Kidney capillary endothelial cell (primary cell): ENCODE measurements around the gene CCL2.
"Not testable (repeated sequence)": the region's sequence is repeated elsewhere in the genome, so short reads cannot be mapped to it uniquely, and the experiment has no call there.

Experiments
- DNase-seq: peaks from one replicate; pipeline ENCODE4 v3.0.0-alpha.2; 2018; ENCODE audit warnings: low spot score

Gene CCL2

GRCh38 chr17:34254651-34255380 lies at the start of gene CCL2:
Gene CCL2 (plus strand): TSS chr17:34255285. CDS start chr17:34255350, 65 bp downstream.
- DNase-seq, result peak; percentile 31

DNA sequence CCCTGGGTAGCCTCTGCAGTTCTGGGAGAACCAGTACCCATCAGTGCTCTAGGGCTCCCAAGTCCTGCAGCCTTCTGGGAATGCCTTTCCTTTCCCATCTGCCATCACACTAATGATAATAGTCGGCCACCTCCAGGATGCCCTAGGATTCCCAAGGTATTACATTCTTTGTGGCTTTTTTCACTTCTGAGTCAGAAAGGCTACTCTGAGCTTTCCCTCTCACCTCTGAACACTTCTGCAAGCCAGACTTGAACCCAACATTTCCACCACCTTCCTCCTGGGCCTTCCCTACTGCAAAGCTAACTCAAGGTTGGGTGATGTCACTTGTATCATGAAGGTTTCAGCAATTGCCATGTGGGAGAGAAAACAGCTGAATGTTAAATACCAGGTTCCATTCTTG lies 49.7 kb upstream of the CCL2 start:
- DNase-seq, result no peak

DNA sequence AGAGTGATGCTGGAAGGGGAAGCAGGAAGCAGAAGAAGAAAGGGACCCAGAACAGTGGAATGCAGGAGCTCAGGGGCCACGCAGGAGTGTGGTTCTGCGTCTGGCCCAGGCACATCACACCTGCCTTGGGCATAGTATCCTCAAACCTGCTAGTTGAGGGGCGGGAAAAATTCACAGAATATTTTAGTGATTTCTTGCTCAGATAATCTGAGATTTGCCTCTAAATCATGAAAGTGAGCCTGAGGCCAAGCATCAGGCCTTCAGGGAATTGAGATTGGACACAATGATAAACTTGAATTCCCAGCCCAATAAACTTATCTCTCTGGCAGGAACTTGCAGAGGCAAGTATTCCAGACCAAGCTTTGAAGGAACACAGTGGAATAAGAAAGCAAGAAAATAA lies 48.5 kb upstream of the CCL2 start:
- no peak for DNase-seq

- no peak for DNase-seq
Observed at GRCh38 chr17:34207572-34207971, 47.5 kb upstream of the CCL2 start.

GRCh38 chr17:34218748-34219147 lies 36.3 kb upstream of the CCL2 start:
- DNase-seq, result no peak

GRCh38 chr17:34219405-34219804 lies 35.7 kb upstream of the CCL2 start:
- no peak for DNase-seq

DNA sequence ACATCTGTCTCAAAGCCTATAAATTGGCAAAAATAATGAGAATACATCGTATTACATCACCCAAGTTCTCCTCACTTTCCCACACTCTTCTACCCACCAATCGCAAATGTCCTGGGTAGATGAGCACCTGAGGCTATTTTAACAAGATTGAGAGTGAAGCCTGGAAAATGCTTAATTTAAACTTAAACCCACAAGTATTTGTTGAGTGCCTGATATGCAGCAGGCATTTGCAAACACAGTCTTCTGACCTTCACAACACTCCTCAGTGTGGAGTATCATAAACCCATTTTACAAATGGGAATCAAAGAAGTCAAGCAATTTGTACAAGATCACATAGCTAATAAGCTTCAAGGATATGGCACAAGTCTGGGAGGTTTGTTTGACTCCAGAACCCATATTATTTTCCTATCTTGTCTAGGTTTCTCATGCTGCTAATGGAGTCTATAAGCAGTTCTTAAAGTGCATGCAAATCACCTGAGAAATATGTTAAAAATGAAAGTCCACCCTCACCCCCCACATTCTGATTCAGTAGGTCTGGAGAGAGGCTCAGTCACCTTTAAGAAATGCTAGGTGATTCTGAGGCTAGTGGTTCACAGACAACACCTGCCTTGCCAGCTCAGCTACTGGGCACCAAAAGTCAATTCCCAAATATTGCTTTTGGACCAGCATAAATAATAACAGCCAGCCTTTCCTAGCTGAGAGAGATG lies 34.9 kb upstream of the CCL2 start:
- DNase-seq, result no peak

- no peak for DNase-seq
Observed at GRCh38 chr17:34220752-34221395, 34.2 kb upstream of the CCL2 start.

- no peak for DNase-seq
Observed at GRCh38 chr17:34221411-34221810, 33.7 kb upstream of the CCL2 start.

DNA sequence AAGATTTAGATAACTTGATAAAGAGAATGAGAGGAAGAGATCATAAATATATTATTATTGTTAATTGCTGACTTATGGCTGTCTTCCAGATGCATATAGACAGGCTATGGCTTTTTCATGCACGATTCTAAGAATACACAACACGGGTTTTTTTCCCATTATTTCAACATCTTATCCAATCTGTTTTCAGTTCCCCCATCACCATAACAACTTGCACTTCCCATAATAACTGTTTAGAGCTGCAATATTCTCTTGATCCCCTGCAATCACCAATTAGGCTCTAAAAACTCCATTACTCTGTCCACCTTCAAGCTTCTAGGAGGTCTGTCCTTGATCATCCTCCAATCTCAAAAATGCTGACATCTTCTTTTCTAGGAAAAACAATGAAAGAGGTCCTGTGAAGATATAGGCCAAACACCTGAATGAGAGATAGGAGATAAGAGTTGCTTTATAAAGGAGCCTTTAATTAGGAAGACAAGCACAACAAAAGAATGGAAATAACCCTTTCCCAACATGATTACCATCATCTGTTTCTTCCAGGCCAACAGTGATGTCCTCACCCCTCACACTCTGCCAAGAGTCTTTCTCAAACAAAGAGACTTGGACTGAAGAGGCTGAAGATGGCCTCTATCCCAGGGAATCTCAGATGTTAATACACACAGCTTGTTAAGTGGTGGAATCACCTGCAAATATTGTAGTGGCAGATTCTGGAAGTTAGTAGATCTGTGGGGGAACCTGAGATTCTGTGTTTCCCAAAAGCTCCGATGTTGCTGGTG lies 32.2 kb upstream of the CCL2 start:
- DNase-seq, result no peak

DNA sequence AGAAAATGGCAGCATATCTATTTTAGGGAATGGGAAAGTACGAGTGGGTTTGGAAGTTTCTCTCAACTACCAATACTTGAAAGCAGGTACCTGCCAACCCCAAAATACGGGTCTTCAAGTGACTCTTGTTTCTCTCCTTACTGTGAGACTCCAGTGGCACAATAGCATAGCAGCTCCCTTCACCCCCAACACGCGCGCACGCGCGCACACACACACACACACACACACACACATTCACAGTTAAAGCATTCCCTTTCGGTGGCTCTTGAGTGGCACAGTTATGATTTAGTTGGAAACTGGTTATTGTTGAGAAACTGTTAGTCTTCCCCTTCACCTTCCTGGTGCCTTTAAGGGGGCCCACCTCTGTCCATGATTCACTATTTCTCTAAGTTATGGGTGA lies 30.0 kb upstream of the CCL2 start:
- DNase-seq, result no peak

DNA sequence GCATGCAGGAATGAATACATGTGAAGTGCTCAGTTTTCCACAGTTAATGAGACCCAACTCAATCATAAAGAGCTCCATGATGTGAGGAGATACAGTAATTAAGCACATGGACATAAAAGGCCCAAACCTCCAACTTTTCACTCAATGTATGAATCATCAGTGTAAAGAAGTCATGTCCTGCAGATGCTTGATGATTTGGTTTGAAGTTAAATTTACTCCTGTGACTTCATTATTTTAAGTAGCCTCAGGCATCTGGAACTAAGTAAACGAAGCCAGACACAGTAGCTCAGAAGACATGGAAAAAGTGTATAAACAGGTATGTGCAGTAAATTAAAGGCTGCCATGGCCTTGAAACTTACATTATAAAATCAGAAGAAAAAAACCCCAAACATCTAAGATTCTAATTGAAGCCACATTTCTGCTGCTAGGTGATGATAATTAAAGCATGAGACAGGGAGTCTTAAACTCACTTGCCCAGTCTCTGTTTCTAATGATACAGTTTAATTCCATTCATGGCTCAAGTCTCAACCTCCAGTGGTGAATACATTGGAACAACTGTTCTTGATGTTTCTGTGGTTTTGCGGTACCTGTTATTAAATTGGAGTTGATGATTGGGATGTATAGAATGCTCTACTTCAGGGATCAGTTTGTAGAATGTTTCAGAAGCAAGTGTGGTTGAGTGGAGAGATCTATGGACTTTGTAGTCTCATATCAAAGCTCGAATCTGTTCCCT lies 28.9 kb upstream of the CCL2 start:
- DNase-seq, result no peak

- DNase-seq, result no peak
Observed at GRCh38 chr17:34226744-34227034, 28.4 kb upstream of the CCL2 start.

GRCh38 chr17:34227293-34227692 lies 27.8 kb upstream of the CCL2 start:
- DNase-seq, result not testable (repeated sequence)

- no peak for DNase-seq
Observed at GRCh38 chr17:34227707-34228106, 27.4 kb upstream of the CCL2 start.

DNA sequence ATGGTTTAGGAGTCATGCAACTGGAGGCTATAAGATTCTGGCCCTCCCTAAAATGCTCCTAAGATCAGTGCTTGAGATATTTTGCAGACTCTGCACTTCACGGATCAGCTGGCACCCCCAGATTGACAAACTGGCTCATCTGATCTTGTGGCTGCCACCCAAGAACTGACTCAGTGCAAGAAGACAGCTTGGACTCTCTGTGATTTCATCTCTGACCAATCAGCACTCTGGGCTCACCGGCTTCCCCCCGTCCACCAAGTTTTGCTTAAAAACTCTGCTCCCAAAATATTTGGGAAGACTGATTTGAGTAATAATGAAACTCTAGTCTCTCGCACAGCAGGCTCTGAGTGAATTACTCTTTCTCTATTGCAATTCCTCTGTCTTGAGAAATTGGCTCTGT lies 26.3 kb upstream of the CCL2 start:
- DNase-seq, result no peak

DNA sequence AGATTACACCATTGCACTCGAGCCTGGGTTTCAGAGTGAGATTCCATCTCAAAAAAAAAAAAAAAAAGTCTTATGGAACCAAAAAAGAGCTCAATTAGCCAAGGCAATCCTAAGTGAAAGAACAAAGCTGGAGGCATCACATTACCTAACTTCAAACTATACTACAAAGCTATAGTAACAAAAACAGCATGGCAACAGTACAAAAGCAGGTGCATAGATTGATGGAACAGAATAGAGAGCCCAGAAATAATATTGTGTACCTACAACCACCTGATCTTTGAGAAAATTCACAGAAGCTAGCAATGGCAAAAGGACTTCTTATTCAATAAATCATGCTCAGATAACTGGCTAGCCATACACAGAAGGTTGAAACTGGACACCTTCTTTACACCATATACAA lies 24.7 kb upstream of the CCL2 start:
- DNase-seq, result no peak

DNA sequence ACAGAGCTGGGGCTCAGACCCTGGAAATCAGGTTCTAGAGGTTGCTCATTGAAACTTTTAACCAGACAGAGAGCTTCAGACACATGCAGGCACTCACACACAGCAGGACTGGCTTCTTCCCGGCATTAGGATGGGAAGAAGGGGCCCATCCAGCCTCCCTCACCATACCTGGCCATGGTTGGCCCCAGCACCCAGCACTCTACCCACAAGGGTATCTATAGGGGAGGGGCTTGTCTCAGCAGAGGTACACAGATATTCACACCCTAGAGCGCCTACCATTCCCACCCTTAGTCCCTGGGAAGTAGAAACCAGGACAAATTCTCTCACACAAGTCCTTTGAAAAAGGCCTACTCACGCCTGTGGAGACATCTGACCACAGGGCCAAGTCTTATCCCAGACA lies 20.5 kb upstream of the CCL2 start:
- no peak for DNase-seq

DNA sequence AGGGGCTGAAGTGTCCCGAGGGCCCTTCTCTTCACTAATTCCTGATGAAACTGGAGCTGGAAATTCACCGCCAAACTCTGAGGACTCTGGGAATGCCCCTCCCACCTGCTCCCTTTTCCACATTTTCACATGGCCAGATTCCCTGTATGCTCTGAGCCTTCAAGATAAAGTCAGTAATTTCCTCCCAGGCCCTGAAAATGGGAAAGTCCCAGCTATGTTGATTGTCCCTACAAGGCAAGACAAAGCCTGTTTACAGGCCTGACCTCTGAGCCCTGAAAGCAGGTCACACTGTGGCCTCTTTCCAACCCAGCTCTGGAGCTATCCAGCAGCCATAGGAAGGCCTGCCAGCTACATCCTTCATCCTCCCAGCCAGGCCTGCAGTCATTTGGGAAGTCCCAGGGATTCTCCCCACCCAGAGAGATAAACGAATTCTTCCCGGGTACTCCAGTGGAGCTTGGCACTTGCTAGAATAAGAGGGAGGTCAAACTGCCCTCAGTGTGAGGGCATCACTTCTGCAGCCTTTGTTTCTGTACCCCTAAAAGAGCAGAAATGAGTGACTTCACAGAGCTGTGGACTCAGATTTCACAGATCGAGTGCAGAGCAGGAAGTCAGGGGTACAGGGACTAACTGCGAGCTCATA lies 19.6 kb upstream of the CCL2 start:
- DNase-seq, result no peak

- DNase-seq, result no peak
Observed at GRCh38 chr17:34236281-34236892, 18.7 kb upstream of the CCL2 start.

DNA sequence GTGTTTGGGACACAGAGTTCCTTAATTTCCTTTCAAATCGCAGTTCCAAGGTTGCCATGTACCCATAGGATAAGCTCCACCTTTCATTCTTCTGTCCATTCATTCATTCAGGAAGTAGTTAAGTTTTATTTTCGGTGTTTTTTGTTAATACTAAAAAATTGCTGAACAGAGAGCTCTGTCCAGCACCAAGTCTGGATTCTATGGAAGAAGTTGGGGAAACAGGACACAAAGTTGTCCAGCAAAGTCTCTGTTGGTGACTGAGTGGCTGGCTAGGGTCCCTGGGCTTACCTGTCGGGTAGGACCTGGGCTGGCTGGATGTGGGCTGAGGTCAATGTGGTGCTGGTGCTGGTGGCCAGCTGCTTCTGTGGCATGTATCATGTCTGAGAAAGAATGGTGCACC lies 17.6 kb upstream of the CCL2 start:
- no peak for DNase-seq
